Measurements from ENCODE around the gene C16orf96.

GRCh38 chr16:4510131-4510530 is 46.0 kb upstream of the C16orf96 start:
- TF ChIP-seq CTCF (IDR thresholded peaks at IDR 0.05) (no peak), POLR2A (IDR thresholded peaks at IDR 0.05) (no peak)

All from body of pancreas (tissue), 4 donors.